PC-3 (cell line): ENCODE measurements around the gene CEACAM21. TPM values are rescaled to one million over a fixed set of nuclear protein-coding genes. Genes with fewer than 3 reads are reported as not detected.

Experiments
- ATAC-seq: fragments of 200-7000 bp; cut with Tn5 transposase; 2 replicates; pipeline ENCODE4 v1.9.1; 2020; ENCODE audit warnings: mild to moderate bottlenecking, moderate library complexity
- BruUV-seq: library from RNA; stranded (reverse); fragments of 400-500 nt; replicated peaks from 2 replicates; lab custom pipeline; 2021; lab: Mats Ljungman, UMichigan
- CTCF ChIA-PET: fragments of 300-600 bp; sonication (Branson Sonifier 250); formaldehyde crosslinking; loops from one replicate; lab custom pipeline; 2022; ENCODE audit warnings: antibody characterized with exemption; lab: Charles Lee
- POLR2A ChIA-PET: fragments of 300-600 bp; sonication (Branson Sonifier 250); formaldehyde crosslinking; loops from one replicate; lab custom pipeline; 2022; ENCODE audit warnings: antibody characterized with exemption; ENCODE audit not compliant: unreplicated experiment; lab: Charles Lee
- DNase-seq: peaks from one replicate; pipeline ENCODE4 v3.0.0-alpha.2; 2015
- H2AFZ ChIP-seq: fragments of 300-600 bp; sonication (generic); 2 replicates; pipeline ENCODE4 v1.6.0; 2016; ENCODE audit warnings: antibody characterized with exemption, low read length
- H3F3A ChIP-seq: fragments of 300-600 bp; sonication (generic); one replicate; pipeline ENCODE4 v1.6.0; 2017; ENCODE audit warnings: antibody characterized with exemption, low read length, control low read depth, mild to moderate bottlenecking; ENCODE audit not compliant: unreplicated experiment
- H3K27ac ChIP-seq: fragments of 300-600 bp; sonication (generic); 2 replicates; pipeline ENCODE4 v1.5.1; 2016; ENCODE audit warnings: mild to moderate bottlenecking, low read length
- H3K27me3 ChIP-seq: fragments of 300-600 bp; sonication (generic); 2 replicates; pipeline ENCODE4 v1.6.1; 2016; ENCODE audit warnings: low read length, mixed read lengths
- H3K36me3 ChIP-seq: fragments of 300-600 bp; sonication (generic); 2 replicates; pipeline ENCODE4 v1.6.1; 2016; ENCODE audit warnings: low read depth, mixed run types, low read length, mixed read lengths
- H3K4me1 ChIP-seq: fragments of 300-600 bp; sonication (generic); 2 replicates; pipeline ENCODE4 v1.5.1; 2016; ENCODE audit warnings: low read length; ENCODE audit not compliant: insufficient read depth
- H3K4me2 ChIP-seq: fragments of 300-600 bp; sonication (generic); 2 replicates; pipeline ENCODE4 v1.6.0; 2016; ENCODE audit warnings: low read length
- H3K4me3 ChIP-seq: fragments of 300-600 bp; sonication (generic); 2 replicates; pipeline ENCODE4 v1.5.1; 2016; ENCODE audit warnings: mild to moderate bottlenecking, low read length, mixed read lengths
- H3K79me2 ChIP-seq: fragments of 300-600 bp; sonication (generic); 2 replicates; pipeline ENCODE4 v1.6.1; 2017; ENCODE audit warnings: low read length, mixed read lengths
- H3K9ac ChIP-seq: fragments of 300-600 bp; sonication (generic); 2 replicates; pipeline ENCODE4 v1.6.0; 2016; ENCODE audit warnings: mild to moderate bottlenecking, low read length
- H3K9me2 ChIP-seq: fragments of 300-600 bp; sonication (generic); replicated peaks from 2 replicates; pipeline ENCODE4 v1.6.1; 2016; ENCODE audit warnings: mixed run types, low read length, mixed read lengths
- H3K9me3 ChIP-seq: fragments of 300-600 bp; sonication (generic); 2 replicates; pipeline ENCODE4 v1.6.1; 2016; ENCODE audit warnings: low read length, mixed read lengths
- H4K20me1 ChIP-seq: fragments of 300-600 bp; sonication (generic); 2 replicates; pipeline ENCODE4 v1.6.1; 2016; ENCODE audit warnings: low read length, mixed read lengths
- CTCF ChIP-seq: fragments of 300-600 bp; sonication (generic); conservative IDR thresholded peaks from 2 replicates; pipeline ENCODE4 v1.5.1; 2017; ENCODE audit warnings: antibody characterized with exemption, low read depth, mild to moderate bottlenecking, low read length
- EZH2 ChIP-seq: fragments of 300-600 bp; sonication (generic); IDR thresholded peaks from one replicate; pipeline ENCODE4 v1.6.1; 2017; ENCODE audit warnings: antibody characterized with exemption, mild to moderate bottlenecking, low read length; ENCODE audit not compliant: unreplicated experiment
- EZH2phosphoT487 ChIP-seq: fragments of 300-600 bp; sonication (generic); IDR thresholded peaks from 2 replicates; pipeline ENCODE4 v1.6.1; 2018; ENCODE audit warnings: mild to moderate bottlenecking, antibody characterized with exemption, low read length, borderline replicate concordance
- intact Hi-C: fragments of 100-400 bp; cut with micrococcal nuclease; formaldehyde crosslinking; loops from 2 replicates; pipeline ENCODE4 v1.9.0; 2023
- total RNA-seq: library from RNA; depleted of rRNA; stranded (reverse); fragments of >200 nt; gene quantifications from 2 replicates; pipeline ENCODE4 v1.2.3, GENCODE V29; 2014

CEACAM21 gene
- total RNA-seq, 1 experiment from 2014 or later: not detected

- no peaks in the 10 kb centered on the region for H3K36me3 ChIP-seq
- no peaks in the 10 kb centered on the region for H3K9me3 ChIP-seq
- no peak overlapping the region for H3K27ac ChIP-seq
- H3K9me2 ChIP-seq: no peaks in the 10 kb centered on the region
- POLR2A ChIA-PET: no interaction called here
- no peak overlapping the region for H3K4me3 ChIP-seq
- CTCF ChIA-PET: no interaction called here
- TF ChIP-seq EZH2phosphoT487 (no peak), CTCF (peak; percentile 52), EZH2 (no peak)
- no TSS peak for BruUV-seq
- H3K9ac ChIP-seq: no peak overlapping the region
- peak; percentile 59 for DNase-seq
- no peaks in the 10 kb centered on the region for H3K4me1 ChIP-seq
- H3K4me2 ChIP-seq: no peak overlapping the region
- H3K79me2 ChIP-seq: no peaks in the 10 kb centered on the region
- ATAC-seq: no peak
- H4K20me1 ChIP-seq: no peaks in the 10 kb centered on the region
- intact Hi-C loops: no loop called here
- no peak overlapping the region for H2AFZ ChIP-seq
- no peaks in the 10 kb centered on the region for H3F3A ChIP-seq
- H3K27me3 ChIP-seq: peaks cover 37% of the 10 kb centered on the region
Observed at GRCh38 chr19:41541990-41542584, 33.9 kb upstream of the CEACAM21 start.

GRCh38 chr19:41542622-41543021, 33.3 kb upstream of the CEACAM21 start:
- intact Hi-C loops: no loop called here
- no peak for ATAC-seq
- TF ChIP-seq CTCF (no peak), EZH2phosphoT487 (no peak), EZH2 (no peak)
- ChIA-PET POLR2A (no interaction called here), CTCF (no interaction called here)
- H4K20me1 ChIP-seq: no peaks in the 10 kb centered on the region
- H3K9me3 ChIP-seq: no peaks in the 10 kb centered on the region
- no TSS peak for BruUV-seq
- H3K4me2 ChIP-seq: no peak overlapping the region
- H3K9ac ChIP-seq: no peak overlapping the region
- H3K9me2 ChIP-seq: no peaks in the 10 kb centered on the region
- H3K79me2 ChIP-seq: no peaks in the 10 kb centered on the region
- DNase-seq: no peak
- no peaks in the 10 kb centered on the region for H3F3A ChIP-seq
- no peaks in the 10 kb centered on the region for H3K36me3 ChIP-seq
- no peak overlapping the region for H3K4me3 ChIP-seq
- no peak overlapping the region for H2AFZ ChIP-seq
- peaks cover 42% of the 10 kb centered on the region for H3K27me3 ChIP-seq
- H3K4me1 ChIP-seq: no peaks in the 10 kb centered on the region
- H3K27ac ChIP-seq: no peak overlapping the region

GRCh38 chr19:41543582-41543981, 32.4 kb upstream of the CEACAM21 start:
- H3K9me2 ChIP-seq: no peaks in the 10 kb centered on the region
- H3K4me3 ChIP-seq: no peak overlapping the region
- ATAC-seq (no peak), DNase-seq (no peak)
- H3K9ac ChIP-seq: no peak overlapping the region
- no peak overlapping the region for H3K27ac ChIP-seq
- no peaks in the 10 kb centered on the region for H3K79me2 ChIP-seq
- no peak overlapping the region for H2AFZ ChIP-seq
- no peaks in the 10 kb centered on the region for H3K9me3 ChIP-seq
- no peaks in the 10 kb centered on the region for H4K20me1 ChIP-seq
- H3K36me3 ChIP-seq: no peaks in the 10 kb centered on the region
- no peaks in the 10 kb centered on the region for H3F3A ChIP-seq
- ChIA-PET POLR2A (no interaction called here), CTCF (no interaction called here)
- peaks cover 42% of the 10 kb centered on the region for H3K27me3 ChIP-seq
- intact Hi-C loops: no loop called here
- no peak overlapping the region for H3K4me2 ChIP-seq
- no TSS peak for BruUV-seq
- no peaks in the 10 kb centered on the region; the same call in 1 of the 2 replicates for H3K4me1 ChIP-seq
- TF ChIP-seq CTCF (no peak), EZH2 (no peak), EZH2phosphoT487 (no peak)
